Liver (tissue), 9 donors: ENCODE measurements around the gene CD14. TPM values are rescaled to one million over a fixed set of nuclear protein-coding genes. Genes with fewer than 3 reads are reported as not detected.
A peak's percentile ranks its signal among the peaks of the same experiment; 100 is the strongest.

Source experiments
- DNase-seq: peaks from one replicate; pipeline ENCODE4 v3.0.0-alpha.2; 2017; ENCODE audit warnings: low spot score
- H3K27ac ChIP-seq, 2 donors: one replicate each; pipeline ENCODE4 v1.7.0; 2013; ENCODE audit warnings: inconsistent platforms in 2 of 2, low read length in 2 of 2, control low read depth in 1 of 2, low read depth in 1 of 2, mild to moderate bottlenecking in 1 of 2
- H3K27me3 ChIP-seq, 4 donors: one replicate each; pipeline versions ENCODE4 v1.6.1 to v1.7.0; 2013; ENCODE audit warnings: low read length in 3 of 4, inconsistent platforms in 1 of 4, mild to moderate bottlenecking in 1 of 4, moderate library complexity in 1 of 4; ENCODE audit not compliant: control insufficient read depth in 4 of 4, insufficient read depth in 4 of 4
- H3K36me3 ChIP-seq, 4 donors: one replicate each; pipeline versions ENCODE4 v1.6.1 to v1.7.0; 2013; ENCODE audit warnings: low read length in 3 of 4, mild to moderate bottlenecking in 3 of 4, low read depth in 1 of 4, moderate library complexity in 1 of 4; ENCODE audit not compliant: control insufficient read depth in 4 of 4, insufficient read depth in 3 of 4
- H3K4me1 ChIP-seq, 4 donors: one replicate each; pipeline versions ENCODE4 v1.6.1 to v1.7.0; 2013; ENCODE audit warnings: low read length in 3 of 4, mild to moderate bottlenecking in 3 of 4, moderate library complexity in 1 of 4; ENCODE audit not compliant: control insufficient read depth in 4 of 4, insufficient read depth in 4 of 4
- H3K4me3 ChIP-seq, 3 donors: one replicate each; pipeline versions ENCODE4 v1.6.1 to v1.7.0; 2013; ENCODE audit warnings: low read length in 3 of 3, control low read depth in 1 of 3, low read depth in 1 of 3, mild to moderate bottlenecking in 1 of 3
- H3K9ac ChIP-seq, 2 donors: one replicate each; pipeline ENCODE4 v1.7.0; 2013; ENCODE audit warnings: low read length in 2 of 2, mild to moderate bottlenecking in 2 of 2, moderate library complexity in 2 of 2, control low read depth in 1 of 2, low read depth in 1 of 2
- H3K9me3 ChIP-seq, 4 donors: one replicate each; pipeline versions ENCODE4 v1.6.1 to v1.7.0; 2013; ENCODE audit warnings: low read length in 3 of 4; ENCODE audit not compliant: control insufficient read depth in 4 of 4
- ATF3 ChIP-seq: IDR thresholded peaks from 2 replicates; pipeline ENCODE4 v1.6.1; 2016; ENCODE audit warnings: antibody characterized with exemption
- CTCF ChIP-seq: fragments of 150-350 bp; IDR thresholded peaks from 2 replicates; pipeline ENCODE4 v1.5.1; 2017; ENCODE audit warnings: improper control_type of control experiment, low read depth, low read length; ENCODE audit not compliant: missing input control
- EGR1 ChIP-seq, 2 donors: IDR thresholded peaks; 2 replicates each; pipeline ENCODE4 v1.6.1; 2016 to 2018; ENCODE audit warnings: antibody characterized with exemption in 2 of 2, low read depth in 2 of 2
- FOXA2 ChIP-seq: IDR thresholded peaks from 2 replicates; pipeline ENCODE4 v1.6.1; 2016; ENCODE audit warnings: antibody characterized with exemption
- HNF4A ChIP-seq, 2 donors: conservative IDR thresholded peaks; 2 replicates each; pipeline ENCODE4 v1.6.1; 2016; ENCODE audit warnings: antibody characterized with exemption in 2 of 2, mild to moderate bottlenecking in 2 of 2
- HNF4G ChIP-seq: IDR thresholded peaks from 2 replicates; pipeline ENCODE4 v1.6.1; 2016; ENCODE audit warnings: antibody characterized with exemption
- JUND ChIP-seq, 2 donors: IDR thresholded peaks; 2 replicates each; pipeline ENCODE4 v1.6.1; 2016; ENCODE audit warnings: antibody characterized with exemption in 2 of 2
- MAX ChIP-seq: IDR thresholded peaks from 2 replicates; pipeline ENCODE4 v1.6.1; 2016; ENCODE audit warnings: antibody characterized with exemption
- NR2F2 ChIP-seq: IDR thresholded peaks from 2 replicates; pipeline ENCODE4 v1.6.1; 2016; ENCODE audit warnings: antibody characterized with exemption
- RAD21 ChIP-seq, 2 donors: IDR thresholded peaks; 2 replicates each; pipeline ENCODE4 v1.6.1; 2016; ENCODE audit warnings: antibody characterized with exemption in 2 of 2, mild to moderate bottlenecking in 2 of 2
- REST ChIP-seq: IDR thresholded peaks from 2 replicates; pipeline ENCODE4 v1.6.1; 2016; ENCODE audit warnings: antibody characterized with exemption, mild to moderate bottlenecking
- RXRA ChIP-seq, 2 donors: IDR thresholded peaks; 2 replicates each; pipeline ENCODE4 v1.6.1; 2017 to 2018; ENCODE audit warnings: antibody characterized with exemption in 2 of 2, mild to moderate bottlenecking in 1 of 2
- TAF1 ChIP-seq: conservative IDR thresholded peaks from 2 replicates; pipeline ENCODE4 v1.6.1; 2016; ENCODE audit warnings: antibody characterized with exemption, mild to moderate bottlenecking
- ZBTB33 ChIP-seq: IDR thresholded peaks from 2 replicates; pipeline ENCODE4 v1.6.1; 2016; ENCODE audit warnings: antibody characterized with exemption
- WGBS: extraction: QIAGEN DNeasy Blood & Tissue Kit; methylation state at CpG from one replicate; pipeline ENCODE4 v1.1.7; 2013; 5-methylcytosine and 5-hydroxymethylcytosine counted together
- polyA plus RNA-seq, 2 donors: library from polyadenylated mRNA; stranded (reverse) in 1 of 2; unstranded in 1 of 2; fragments of 200-250 nt in 1 of 2; fragments of >200 nt in 1 of 2; fragmentation: Nextera tagmentation in 1 of 2; extraction: Ambion mirVana in 1 of 2; gene quantifications; one replicate each; pipeline versions ENCODE4 v1.2.1 to v1.2.3, GENCODE V29; 2013 to 2015
- total RNA-seq, 2 donors: library from RNA; depleted of rRNA; stranded (reverse); fragments of >200 nt; gene quantifications; one replicate each; pipeline ENCODE4 v1.2.3, GENCODE V29; 2014
- donor health status: healthy.
- donor health status: healthy.
- donor health status: healthy.
- donor health status: healthy.
- donor health status: healthy.

Gene CD14
- total and polyA plus RNA-seq, 4 donors = 61.0 to 343 (median 287) TPM

- Histone ChIP-seq H3K4me1 (peaks cover 0 to 16% (median 6%) of the 10 kb centered on the region in 4 donors), H3K36me3 (no peaks in the 10 kb centered on the region), H3K4me3 (no peak overlapping the region), H3K9ac (no peak overlapping the region), H3K9me3 (no peaks in the 10 kb centered on the region), H3K27ac (peak overlapping the region; percentile 62 to 85), H3K27me3 (no peaks in the 10 kb centered on the region)
- no peak for TF ChIP-seq NR2F2
- no peak for TF ChIP-seq TAF1
- no peak for TF ChIP-seq JUND (IDR thresholded peaks at IDR 0.05)
- no peak for TF ChIP-seq ATF3
- TF ChIP-seq CTCF = no peak
- TF ChIP-seq RAD21 (IDR thresholded peaks at IDR 0.05) = no peak
- TF ChIP-seq ZBTB33 = no peak
- no peak for TF ChIP-seq REST
- no peak for TF ChIP-seq EGR1 (IDR thresholded peaks at IDR 0.05; ENCODE audit: low read depth in 2 of 2)
- WGBS = 51% methylated on average over 3 of the region's 3 CpGs
- no peak for DNase-seq
These were observed 27.1 kb downstream of the CD14 start for GRCh38 chr5:140605879-140606278.

- peaks cover 0 to 12% (median 4%) of the 10 kb centered on the region in 4 donors for H3K4me1 ChIP-seq
- 99% methylated on average over 2 of the region's 2 CpGs for WGBS
- peak overlapping the region; percentile 88 to 97 for H3K27ac ChIP-seq
- H3K9ac ChIP-seq = no peak overlapping the region
- no peaks in the 10 kb centered on the region for H3K9me3 ChIP-seq
- TF ChIP-seq REST (no peak), MAX (no peak), HNF4G (no peak), FOXA2 (no peak), CTCF (no peak), HNF4A (conservative IDR thresholded peaks at IDR 0.05) (no peak), TAF1 (no peak), EGR1 (IDR thresholded peaks at IDR 0.05; ENCODE audit: low read depth in 2 of 2) (no peak), RXRA (IDR thresholded peaks at IDR 0.05) (no peak), NR2F2 (no peak), RAD21 (IDR thresholded peaks at IDR 0.05) (no peak)
- no peak for DNase-seq
- H3K36me3 ChIP-seq = no peaks in the 10 kb centered on the region
- no peaks in the 10 kb centered on the region for H3K27me3 ChIP-seq
- H3K4me3 ChIP-seq = no peak overlapping the region
These were observed 29.2 kb downstream of the CD14 start for GRCh38 chr5:140603734-140604133.
